Cardiac fibroblast (primary cell): Measurements from ENCODE around the gene CCL27.

Source experiments
- DNase-seq, 2 donors: peaks; one replicate each; pipeline versions ENCODE4 v3.0.0 to v3.0.0-alpha.2; 2010; ENCODE audit warnings: low read depth in 2 of 2
- H3K4me3 ChIP-seq, 2 donors: replicated peaks in 1 of 2; 1 replicate in 1 of 2; 2 replicates in 1 of 2; pipeline ENCODE4 v1.5.1; 2011; ENCODE audit warnings: low read depth in 2 of 2, low read length in 2 of 2, mild to moderate bottlenecking in 2 of 2, moderate library complexity in 1 of 2
- TF ChIP-seq, protein P1 (sequence below): IDR thresholded peaks from one replicate; pipeline ENCODE4 v1.5.1; 2011; ENCODE audit warnings: low read depth, mild to moderate bottlenecking, low read length, inconsistent platforms

CCL27 gene

DNA sequence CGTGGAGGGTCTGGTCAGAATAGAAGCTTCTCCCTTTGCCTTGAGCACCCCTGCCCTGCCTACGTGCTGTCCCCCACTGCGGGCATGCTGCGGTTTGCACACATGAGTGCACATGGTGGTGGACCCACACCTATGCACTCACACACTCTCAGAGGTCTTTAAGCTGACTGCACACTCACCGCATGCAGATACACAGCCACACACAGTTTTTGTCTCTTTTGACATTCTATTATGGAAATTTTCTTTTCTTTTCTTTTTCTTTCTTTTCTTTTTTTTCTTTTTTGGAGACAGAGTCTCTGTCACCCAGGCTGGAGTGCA is 33.0 kb downstream of the CCL27 start:
- TF ChIP-seq, protein P1, sequence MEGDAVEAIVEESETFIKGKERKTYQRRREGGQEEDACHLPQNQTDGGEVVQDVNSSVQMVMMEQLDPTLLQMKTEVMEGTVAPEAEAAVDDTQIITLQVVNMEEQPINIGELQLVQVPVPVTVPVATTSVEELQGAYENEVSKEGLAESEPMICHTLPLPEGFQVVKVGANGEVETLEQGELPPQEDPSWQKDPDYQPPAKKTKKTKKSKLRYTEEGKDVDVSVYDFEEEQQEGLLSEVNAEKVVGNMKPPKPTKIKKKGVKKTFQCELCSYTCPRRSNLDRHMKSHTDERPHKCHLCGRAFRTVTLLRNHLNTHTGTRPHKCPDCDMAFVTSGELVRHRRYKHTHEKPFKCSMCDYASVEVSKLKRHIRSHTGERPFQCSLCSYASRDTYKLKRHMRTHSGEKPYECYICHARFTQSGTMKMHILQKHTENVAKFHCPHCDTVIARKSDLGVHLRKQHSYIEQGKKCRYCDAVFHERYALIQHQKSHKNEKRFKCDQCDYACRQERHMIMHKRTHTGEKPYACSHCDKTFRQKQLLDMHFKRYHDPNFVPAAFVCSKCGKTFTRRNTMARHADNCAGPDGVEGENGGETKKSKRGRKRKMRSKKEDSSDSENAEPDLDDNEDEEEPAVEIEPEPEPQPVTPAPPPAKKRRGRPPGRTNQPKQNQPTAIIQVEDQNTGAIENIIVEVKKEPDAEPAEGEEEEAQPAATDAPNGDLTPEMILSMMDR = no peak
- H3K4me3 ChIP-seq = no peak overlapping the region
- no peak for DNase-seq

DNA sequence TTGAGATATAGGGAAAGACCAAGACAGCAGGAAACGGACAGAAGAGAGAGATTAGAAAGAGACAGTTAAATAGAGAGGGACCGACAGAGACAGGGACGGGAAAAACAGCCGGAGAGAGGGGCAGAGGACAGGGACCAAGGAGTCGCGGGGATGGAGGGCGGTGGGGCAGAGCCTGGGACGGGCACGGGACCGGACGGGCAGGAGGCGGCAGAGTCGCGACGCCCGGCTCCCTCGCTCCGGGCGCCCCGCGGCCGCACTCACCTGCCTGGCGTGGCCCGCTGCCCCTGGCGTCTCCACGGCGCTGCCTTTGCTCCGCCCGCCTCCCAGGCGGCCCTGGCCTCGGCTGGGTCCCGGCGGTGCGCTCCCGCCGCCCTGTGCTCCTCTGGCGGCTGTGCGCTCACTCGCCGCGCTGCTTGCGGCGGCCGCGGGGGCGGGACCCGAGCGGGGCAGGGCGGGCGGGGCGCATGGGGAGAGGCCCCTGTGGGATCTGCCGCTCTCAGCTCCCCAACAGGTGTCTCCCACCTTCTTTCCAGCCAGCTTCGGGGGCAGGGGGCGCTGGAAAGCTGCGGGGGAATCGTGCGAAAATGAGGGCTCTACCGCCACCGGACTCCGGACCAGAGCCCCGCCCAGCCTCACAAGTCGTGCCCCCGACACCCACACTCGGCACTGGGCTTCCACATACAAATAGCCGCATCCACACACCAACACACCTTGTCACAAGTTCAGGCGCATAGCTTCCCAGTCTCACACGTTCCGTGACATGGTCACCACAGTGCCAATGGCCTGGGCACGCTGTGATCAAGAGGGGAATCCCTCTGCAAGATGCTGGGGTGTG is 33.6 kb downstream of the CCL27 start, which contains the start of gene ARID3C:
TSS of gene ARID3C (minus strand) at position 411 of the 835 bp plus-strand sequence. CDS start 1,052 bp downstream, outside the sequence.
- peak within 1 kb of the TSS; percentile 42 to 46 for H3K4me3 ChIP-seq
- DNase-seq = no peak
- TF ChIP-seq, protein P1 = no peak

DNA sequence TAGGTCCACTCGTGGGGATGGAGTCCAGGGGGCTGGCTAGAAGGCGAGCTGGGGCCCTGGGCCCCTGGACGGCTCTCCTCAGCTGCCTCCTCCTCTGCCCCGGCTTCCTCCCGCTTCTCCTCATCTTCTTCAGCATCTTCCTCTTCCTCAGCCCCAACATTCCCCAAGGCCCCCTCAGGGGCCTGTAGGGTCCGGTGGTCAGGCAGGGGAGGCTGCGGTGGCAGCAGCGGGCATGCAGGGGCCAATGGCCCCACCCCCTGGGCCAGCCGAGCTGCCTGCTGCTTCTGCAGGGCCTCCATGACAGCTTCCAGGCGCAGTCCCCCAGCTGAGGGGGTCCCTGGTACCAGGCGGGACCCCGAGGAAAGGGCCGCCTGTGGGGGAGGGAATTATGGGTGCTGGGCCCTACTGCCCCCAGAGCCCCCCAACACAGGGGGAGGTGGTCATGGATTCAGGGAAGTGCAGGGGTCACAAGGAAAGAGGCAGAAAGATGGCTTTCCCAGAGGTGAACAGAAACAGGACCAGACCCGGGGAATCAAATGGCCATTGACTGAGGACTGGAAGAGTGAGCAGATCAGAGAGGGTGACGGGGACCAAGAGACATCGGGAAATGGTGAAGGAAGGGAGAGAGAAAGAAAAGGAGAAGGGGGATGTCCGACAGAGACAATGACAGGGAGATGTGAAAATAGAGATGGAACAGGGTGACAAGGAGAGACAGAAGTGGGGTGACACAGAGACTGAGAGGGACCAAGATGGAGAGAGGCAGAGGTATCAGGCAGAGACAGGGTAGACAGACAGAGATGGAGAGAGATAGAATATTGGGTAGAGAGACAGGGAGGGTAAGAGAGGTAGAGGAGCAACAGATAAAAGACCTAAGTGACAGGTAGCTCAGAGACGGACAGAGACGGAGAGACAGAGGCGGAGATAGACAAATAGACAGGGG is 34.5 kb downstream of the CCL27 start:
- TF ChIP-seq, protein P1 = no peak
- no peak for DNase-seq
- H3K4me3 ChIP-seq = peak overlapping the region in 1 of 2 donors; percentile 46

DNA sequence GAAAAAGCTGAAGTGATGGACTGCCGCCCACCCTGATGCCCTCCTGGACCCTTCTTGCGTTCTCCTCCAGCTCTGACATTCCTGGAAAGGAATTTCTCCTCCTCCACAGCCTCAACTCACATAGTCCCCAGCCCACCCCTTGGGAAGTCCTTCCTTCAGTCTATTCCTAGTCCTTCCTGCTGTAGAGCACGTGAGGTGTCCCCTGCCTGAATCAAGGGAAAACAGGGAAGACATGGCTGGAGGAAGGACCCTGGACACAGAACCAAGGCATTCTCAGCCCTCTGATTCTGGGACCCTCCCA is 37.3 kb downstream of the CCL27 start:
- TF ChIP-seq, protein P1 = no peak
- DNase-seq = no peak
- no peak overlapping the region for H3K4me3 ChIP-seq

DNA sequence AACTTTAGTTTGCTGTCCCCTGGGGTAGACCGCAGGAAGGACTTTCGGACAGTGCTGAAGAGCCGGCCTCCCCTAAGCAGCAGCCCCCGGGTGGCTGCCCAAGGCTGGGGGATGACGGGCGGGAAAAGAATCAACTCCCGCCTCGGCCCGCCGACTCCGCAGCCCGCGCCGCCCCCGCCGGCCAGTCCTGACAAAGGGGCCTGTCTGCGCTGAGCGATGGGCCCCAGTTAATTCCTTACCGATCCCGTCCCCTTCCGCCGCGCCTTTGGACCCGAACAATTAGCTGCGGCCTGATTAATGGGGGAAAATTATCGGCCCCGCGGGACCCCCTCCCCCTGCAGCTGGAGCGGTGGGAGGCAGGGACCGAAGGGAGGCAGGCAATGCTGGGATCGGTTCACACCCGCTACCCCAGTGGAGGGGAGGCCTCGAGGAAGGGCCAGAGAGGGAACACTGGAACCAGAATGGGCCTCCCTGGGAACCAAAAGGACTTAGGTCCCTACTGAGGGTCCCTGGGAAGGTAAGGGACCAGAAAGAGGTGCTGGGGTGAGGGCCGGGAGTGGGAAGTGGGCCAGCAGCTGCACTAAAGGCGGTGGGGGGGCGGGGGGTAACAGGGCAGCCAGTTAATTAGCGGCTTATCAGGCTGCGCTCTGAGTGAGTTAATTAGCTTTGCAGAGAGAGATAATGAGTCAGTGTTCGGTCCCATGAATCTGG is 37.8 kb downstream of the CCL27 start:
- no peak for DNase-seq
- no peak overlapping the region for H3K4me3 ChIP-seq
- TF ChIP-seq, protein P1 = no peak

DNA sequence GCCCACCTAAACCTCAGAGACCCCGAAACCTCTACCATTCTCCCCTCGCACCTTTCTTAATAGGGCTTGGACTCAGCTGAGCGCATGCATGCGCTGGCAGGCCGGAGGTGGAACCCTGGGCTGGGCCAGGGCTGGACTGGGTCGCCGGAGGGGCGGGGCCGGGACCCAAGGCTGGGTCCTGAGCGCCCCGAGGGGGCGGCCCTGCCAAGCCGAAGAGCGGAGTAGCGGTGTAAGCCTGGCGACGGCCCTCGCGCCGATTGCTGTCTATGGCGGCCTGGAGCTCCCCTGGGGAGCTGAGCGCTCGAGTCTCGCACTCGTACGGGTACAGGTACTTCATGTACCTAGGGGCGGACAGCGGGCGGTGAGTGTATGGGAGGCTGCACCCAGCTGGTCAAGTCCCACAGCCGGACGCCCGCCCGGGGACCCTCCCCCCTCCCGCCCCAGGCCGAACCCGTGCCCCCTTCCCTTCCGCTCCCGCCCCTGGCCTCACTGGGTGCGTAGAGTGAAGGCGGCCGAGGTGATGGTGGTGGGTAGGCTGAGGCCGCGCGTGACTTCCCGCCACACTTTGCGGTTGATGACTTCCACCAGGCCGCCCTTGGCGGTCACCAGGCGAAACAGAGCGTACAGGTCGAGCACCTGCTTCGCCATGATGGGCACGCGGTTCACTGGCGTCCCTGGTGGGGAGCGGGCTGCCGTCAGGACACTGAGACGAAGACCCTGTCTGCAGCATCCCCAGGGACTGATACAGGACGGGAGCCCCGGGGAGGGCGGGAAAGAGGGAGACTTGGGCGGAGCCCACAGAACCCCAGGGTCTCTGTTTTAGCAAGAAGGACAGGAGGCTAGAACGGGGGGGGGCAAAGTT is 38.9 kb downstream of the CCL27 start:
- DNase-seq = no peak
- TF ChIP-seq, protein P1 = no peak
- H3K4me3 ChIP-seq = no peak overlapping the region
